Cardiac muscle cell (in vitro differentiated cells and primary cell): ENCODE results near the gene NPFFR1. TPM values are rescaled to one million over a fixed set of nuclear protein-coding genes. Genes with fewer than 3 reads are reported as not detected.
A peak's percentile ranks its signal among the peaks of the same experiment; 100 is the strongest.

Source experiments
- DNase-seq, 2 donors: peaks; one replicate each; pipeline versions ENCODE4 v3.0.0 to v3.0.0-alpha.2; 2010 to 2017; ENCODE audit warnings: low read depth in 1 of 2, low spot score in 1 of 2
- H3K27ac ChIP-seq: fragments of 200-600 bp; sonication (generic); 2 replicates; pipeline ENCODE4 v1.5.1; 2016
- H3K27me3 ChIP-seq: fragments of 200-600 bp; sonication (generic); 2 replicates; pipeline ENCODE4 v1.6.0; 2016; ENCODE audit warnings: control low read depth
- H3K36me3 ChIP-seq: fragments of 200-600 bp; sonication (generic); 2 replicates; pipeline ENCODE4 v1.5.1; 2016; ENCODE audit warnings: control low read depth
- H3K4me1 ChIP-seq: fragments of 200-600 bp; sonication (generic); 2 replicates; pipeline ENCODE4 v1.8.1; 2017; ENCODE audit warnings: low read depth, mild to moderate bottlenecking, mixed run types
- H3K4me3 ChIP-seq: fragments of 200-600 bp; sonication (generic); 2 replicates; pipeline ENCODE4 v1.5.1; 2016; ENCODE audit warnings: mild to moderate bottlenecking
- H3K9me3 ChIP-seq: fragments of 200-600 bp; sonication (generic); 2 replicates; pipeline ENCODE4 v1.5.1; 2017; ENCODE audit warnings: low read depth, mild to moderate bottlenecking, control low read depth
- CTCF ChIP-seq: IDR thresholded peaks from 2 replicates; pipeline ENCODE4 v1.5.1; 2012; ENCODE audit warnings: low read depth, mild to moderate bottlenecking, low read length
- polyA plus RNA-seq: library from polyadenylated mRNA; unstranded; fragments of >200 nt; fragmentation: Nextera tagmentation; extraction: Ambion mirVana; gene quantifications from 2 replicates; pipeline ENCODE4 v1.2.1, GENCODE V29; 2016
- total RNA-seq: library from RNA; depleted of rRNA; stranded (reverse); fragments of >200 nt; gene quantifications from 2 replicates; pipeline ENCODE4 v1.2.3, GENCODE V29; 2016

The NPFFR1 gene
- total and polyA plus RNA-seq, 2 experiments from 2014 or later: not detected

GRCh38 chr10:70306181-70306705 is 22.4 kb upstream of the NPFFR1 start:
- DNase-seq: no peak
- H3K27me3 ChIP-seq: no peaks in the 10 kb centered on the region
- no peak overlapping the region for H3K4me3 ChIP-seq
- TF ChIP-seq CTCF: no peak
- no peaks in the 10 kb centered on the region for H3K4me1 ChIP-seq
- no peaks in the 10 kb centered on the region for H3K36me3 ChIP-seq
- H3K27ac ChIP-seq: no peak overlapping the region
- no peaks in the 10 kb centered on the region for H3K9me3 ChIP-seq

GRCh38 chr10:70303730-70304129 is 19.9 kb upstream of the NPFFR1 start:
- Histone ChIP-seq H3K4me1 (no peaks in the 10 kb centered on the region), H3K4me3 (no peak overlapping the region), H3K9me3 (no peaks in the 10 kb centered on the region), H3K27me3 (no peaks in the 10 kb centered on the region), H3K36me3 (no peaks in the 10 kb centered on the region), H3K27ac (no peak overlapping the region)
- no peak for TF ChIP-seq CTCF
- DNase-seq: no peak

GRCh38 chr10:70302292-70302691 is 18.5 kb upstream of the NPFFR1 start:
- peak in 1 of 2 donors; percentile 94 for DNase-seq
- H3K4me1 ChIP-seq: no peaks in the 10 kb centered on the region
- no peaks in the 10 kb centered on the region for H3K9me3 ChIP-seq
- H3K36me3 ChIP-seq: no peaks in the 10 kb centered on the region
- H3K27me3 ChIP-seq: no peaks in the 10 kb centered on the region
- no peak for TF ChIP-seq CTCF
- H3K4me3 ChIP-seq: no peak overlapping the region
- no peak overlapping the region for H3K27ac ChIP-seq

GRCh38 chr10:70300908-70301597 is 17.2 kb upstream of the NPFFR1 start:
- Histone ChIP-seq H3K4me1 (no peaks in the 10 kb centered on the region), H3K36me3 (no peaks in the 10 kb centered on the region), H3K9me3 (no peaks in the 10 kb centered on the region), H3K27ac (no peak overlapping the region), H3K4me3 (no peak overlapping the region), H3K27me3 (no peaks in the 10 kb centered on the region)
- TF ChIP-seq CTCF: no peak
- no peak for DNase-seq

GRCh38 chr10:70300461-70300860 is 16.7 kb upstream of the NPFFR1 start:
- DNase-seq: no peak
- Histone ChIP-seq H3K4me3 (no peak overlapping the region), H3K27me3 (no peaks in the 10 kb centered on the region), H3K36me3 (no peaks in the 10 kb centered on the region), H3K9me3 (no peaks in the 10 kb centered on the region), H3K27ac (no peak overlapping the region), H3K4me1 (no peaks in the 10 kb centered on the region)
- no peak for TF ChIP-seq CTCF
